Cardiac muscle cell (in vitro differentiated cells and primary cell): ENCODE data around the gene SGMS1. TPM values are rescaled to one million over a fixed set of nuclear protein-coding genes. Genes with fewer than 3 reads are reported as not detected.

Experiments
- DNase-seq, 2 donors: peaks; one replicate each; pipeline versions ENCODE4 v3.0.0 to v3.0.0-alpha.2; 2010 to 2017; ENCODE audit warnings: low read depth in 1 of 2, low spot score in 1 of 2
- H3K27ac ChIP-seq: fragments of 200-600 bp; sonication (generic); 2 replicates; pipeline ENCODE4 v1.5.1; 2016
- H3K27me3 ChIP-seq: fragments of 200-600 bp; sonication (generic); 2 replicates; pipeline ENCODE4 v1.6.0; 2016; ENCODE audit warnings: control low read depth
- H3K36me3 ChIP-seq: fragments of 200-600 bp; sonication (generic); 2 replicates; pipeline ENCODE4 v1.5.1; 2016; ENCODE audit warnings: control low read depth
- H3K4me1 ChIP-seq: fragments of 200-600 bp; sonication (generic); 2 replicates; pipeline ENCODE4 v1.8.1; 2017; ENCODE audit warnings: low read depth, mild to moderate bottlenecking, mixed run types
- H3K4me3 ChIP-seq: fragments of 200-600 bp; sonication (generic); 2 replicates; pipeline ENCODE4 v1.5.1; 2016; ENCODE audit warnings: mild to moderate bottlenecking
- H3K9me3 ChIP-seq: fragments of 200-600 bp; sonication (generic); 2 replicates; pipeline ENCODE4 v1.5.1; 2017; ENCODE audit warnings: low read depth, mild to moderate bottlenecking, control low read depth
- polyA plus RNA-seq: library from polyadenylated mRNA; unstranded; fragments of >200 nt; fragmentation: Nextera tagmentation; extraction: Ambion mirVana; gene quantifications from 2 replicates; pipeline ENCODE4 v1.2.1, GENCODE V29; 2016
- total RNA-seq: library from RNA; depleted of rRNA; stranded (reverse); fragments of >200 nt; gene quantifications from 2 replicates; pipeline ENCODE4 v1.2.3, GENCODE V29; 2016
- TF ChIP-seq, protein P1 (sequence below): IDR thresholded peaks from 2 replicates; pipeline ENCODE4 v1.5.1; 2012; ENCODE audit warnings: low read depth, mild to moderate bottlenecking, low read length

SGMS1 gene
- total and polyA plus RNA-seq, 2 experiments from 2014 or later, result 12.1 to 41.6 TPM

DNA sequence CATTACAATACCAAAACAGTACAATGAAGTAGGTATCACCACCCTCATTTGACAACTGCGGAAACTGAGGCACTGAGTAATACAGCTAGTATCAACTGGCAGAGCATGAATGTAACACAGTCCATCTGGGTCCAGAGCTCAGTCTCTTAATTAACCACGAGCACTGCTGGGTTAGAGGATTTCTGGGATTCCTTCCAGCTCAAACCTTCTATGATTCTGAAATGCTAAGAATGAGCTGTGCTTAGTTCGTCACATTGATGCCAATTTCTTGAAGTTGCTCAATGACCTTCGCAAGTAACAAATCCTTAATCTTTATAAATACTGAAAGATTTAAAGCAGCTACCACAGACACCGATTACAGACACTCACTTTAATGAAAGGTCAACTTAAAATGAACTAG lies 62.5 kb downstream of the SGMS1 start:
- no peaks in the 10 kb centered on the region for H3K36me3 ChIP-seq
- no peaks in the 10 kb centered on the region for H3K27me3 ChIP-seq
- H3K4me3 ChIP-seq, result no peak overlapping the region
- no peak overlapping the region for H3K27ac ChIP-seq
- DNase-seq, result peak in 1 of 2 donors; percentile 98
- no peaks in the 10 kb centered on the region for H3K9me3 ChIP-seq
- H3K4me1 ChIP-seq, result peaks cover 4% of the 10 kb centered on the region
- TF ChIP-seq, protein P1, sequence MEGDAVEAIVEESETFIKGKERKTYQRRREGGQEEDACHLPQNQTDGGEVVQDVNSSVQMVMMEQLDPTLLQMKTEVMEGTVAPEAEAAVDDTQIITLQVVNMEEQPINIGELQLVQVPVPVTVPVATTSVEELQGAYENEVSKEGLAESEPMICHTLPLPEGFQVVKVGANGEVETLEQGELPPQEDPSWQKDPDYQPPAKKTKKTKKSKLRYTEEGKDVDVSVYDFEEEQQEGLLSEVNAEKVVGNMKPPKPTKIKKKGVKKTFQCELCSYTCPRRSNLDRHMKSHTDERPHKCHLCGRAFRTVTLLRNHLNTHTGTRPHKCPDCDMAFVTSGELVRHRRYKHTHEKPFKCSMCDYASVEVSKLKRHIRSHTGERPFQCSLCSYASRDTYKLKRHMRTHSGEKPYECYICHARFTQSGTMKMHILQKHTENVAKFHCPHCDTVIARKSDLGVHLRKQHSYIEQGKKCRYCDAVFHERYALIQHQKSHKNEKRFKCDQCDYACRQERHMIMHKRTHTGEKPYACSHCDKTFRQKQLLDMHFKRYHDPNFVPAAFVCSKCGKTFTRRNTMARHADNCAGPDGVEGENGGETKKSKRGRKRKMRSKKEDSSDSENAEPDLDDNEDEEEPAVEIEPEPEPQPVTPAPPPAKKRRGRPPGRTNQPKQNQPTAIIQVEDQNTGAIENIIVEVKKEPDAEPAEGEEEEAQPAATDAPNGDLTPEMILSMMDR, result no peak

- Histone ChIP-seq H3K27ac (no peak overlapping the region), H3K9me3 (no peaks in the 10 kb centered on the region), H3K4me3 (no peak overlapping the region), H3K4me1 (peaks cover 11% of the 10 kb centered on the region), H3K36me3 (no peaks in the 10 kb centered on the region), H3K27me3 (no peaks in the 10 kb centered on the region)
- no peak for DNase-seq
- TF ChIP-seq, protein P1, result no peak
These were observed 63.4 kb downstream of the SGMS1 start for GRCh38 chr10:50560370-50560769.

DNA sequence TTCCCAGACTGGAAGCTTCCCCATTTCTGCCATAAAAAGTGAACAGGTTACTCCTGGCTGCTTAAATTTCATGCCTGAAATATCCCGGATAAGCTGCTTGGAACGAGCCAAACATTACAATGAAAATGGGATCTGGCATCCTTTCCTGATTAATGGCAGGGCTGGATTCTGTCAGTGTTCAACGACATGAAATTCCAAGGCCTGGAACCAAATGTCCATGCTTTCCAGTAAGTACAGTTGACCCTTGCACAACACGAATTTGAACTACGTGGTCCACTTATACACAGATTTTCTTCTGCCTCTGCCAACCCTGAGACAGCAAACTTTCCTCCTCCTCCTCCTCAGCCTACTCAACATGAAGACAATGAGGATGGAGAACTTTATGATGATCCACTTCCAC lies 65.4 kb downstream of the SGMS1 start:
- peak; percentile 34 to 62 for DNase-seq

DNA sequence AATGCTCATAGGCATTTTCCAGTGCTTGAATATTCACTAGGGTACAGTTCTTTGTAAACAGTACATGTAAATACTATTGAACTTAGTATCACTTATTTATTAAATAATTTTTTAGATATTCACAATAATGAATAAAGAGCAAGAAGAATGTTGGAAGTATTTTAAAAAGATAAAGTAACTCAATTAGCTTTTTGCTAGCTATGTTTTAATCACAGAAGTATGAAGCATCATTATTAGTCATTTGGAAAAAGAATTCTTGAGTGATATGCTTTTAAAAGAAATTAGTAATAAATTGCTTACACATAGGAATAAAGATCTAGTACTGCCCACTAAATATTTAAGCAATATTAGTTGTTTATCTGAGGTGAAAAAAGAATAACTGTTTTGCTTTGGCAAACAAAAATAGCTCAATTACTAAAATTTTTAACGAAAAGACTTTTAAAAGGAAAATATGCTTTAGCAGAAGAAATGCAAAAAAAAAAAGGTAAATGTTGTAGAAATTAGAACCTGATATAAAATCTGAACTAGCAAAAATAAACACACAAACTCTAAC lies 66.5 kb downstream of the SGMS1 start:
- Histone ChIP-seq H3K4me3 (no peak overlapping the region), H3K36me3 (no peaks in the 10 kb centered on the region), H3K27ac (no peak overlapping the region), H3K4me1 (peaks cover 30% of the 10 kb centered on the region), H3K27me3 (no peaks in the 10 kb centered on the region), H3K9me3 (no peaks in the 10 kb centered on the region)
- DNase-seq, result no peak
- TF ChIP-seq, protein P1, result no peak

More for the DNA sequence above, 65.4 kb downstream of the SGMS1 start:
- H3K27ac ChIP-seq, result no peak overlapping the region
- no peaks in the 10 kb centered on the region for H3K27me3 ChIP-seq
- H3K4me3 ChIP-seq, result no peak overlapping the region
- no peaks in the 10 kb centered on the region for H3K9me3 ChIP-seq
- peaks cover 25% of the 10 kb centered on the region for H3K4me1 ChIP-seq
- no peaks in the 10 kb centered on the region for H3K36me3 ChIP-seq
- TF ChIP-seq, protein P1, result no peak

DNA sequence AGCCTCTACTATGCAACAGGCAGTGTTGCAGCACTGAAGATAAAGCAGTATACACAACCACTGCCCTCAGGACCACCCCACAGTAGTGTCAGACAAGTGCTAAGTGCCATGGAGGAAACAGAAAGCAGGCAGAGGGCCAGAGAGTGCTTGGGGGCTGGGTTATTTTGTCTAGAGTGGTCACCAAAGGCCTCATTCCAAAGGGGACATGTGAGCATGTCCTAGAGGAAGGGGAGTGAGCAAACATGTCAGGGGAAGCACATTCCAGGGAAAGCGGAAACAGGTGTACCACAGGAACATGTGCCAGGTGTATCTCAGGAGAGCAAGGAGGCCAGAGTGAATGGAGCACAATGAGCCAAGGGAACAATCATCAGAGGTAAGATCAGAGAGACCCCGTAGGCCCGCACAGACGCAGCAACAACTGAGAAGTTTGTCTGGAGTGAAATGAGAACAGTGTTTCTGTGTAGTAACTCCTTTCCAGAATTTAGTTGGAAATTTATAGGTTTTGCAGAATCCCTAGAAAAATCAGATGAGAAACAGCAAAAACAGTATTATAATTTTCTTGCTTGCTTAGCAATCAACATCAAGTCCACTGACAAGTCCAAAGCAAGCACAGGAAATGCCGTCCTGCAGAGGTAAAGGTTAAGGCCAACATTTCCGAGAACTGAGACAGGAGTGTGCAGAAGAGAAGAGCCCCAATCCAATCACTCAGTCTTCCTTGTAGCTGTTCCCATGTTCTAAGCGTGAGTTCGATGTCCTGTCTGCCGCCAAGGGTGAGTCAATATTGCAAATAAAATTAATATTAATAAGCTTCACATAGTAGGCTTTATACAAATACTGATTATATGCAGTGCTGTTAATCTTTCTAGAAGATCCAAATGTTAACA lies 67.3 kb downstream of the SGMS1 start:
- H3K27ac ChIP-seq, result no peak overlapping the region
- H3K4me1 ChIP-seq, result peaks cover 32% of the 10 kb centered on the region
- H3K9me3 ChIP-seq, result no peaks in the 10 kb centered on the region
- TF ChIP-seq, protein P1, result no peak
- no peaks in the 10 kb centered on the region for H3K27me3 ChIP-seq
- DNase-seq, result no peak
- H3K36me3 ChIP-seq, result no peaks in the 10 kb centered on the region
- no peak overlapping the region for H3K4me3 ChIP-seq
